ENCODE measurements around the gene CCDC106. TPM values are rescaled to one million over a fixed set of nuclear protein-coding genes. Genes with fewer than 3 reads are reported as not detected.

Gene CCDC106
- polyA plus RNA-seq, 1 donor: 11.6 TPM

GRCh38 chr19:55603581-55604292 is 44.3 kb upstream of the CCDC106 start:
- Histone ChIP-seq H3K36me3 (ENCODE audit: control insufficient read depth, insufficient read depth, low read length) (peaks cover 5% of the 10 kb centered on the region), H3K27ac (ENCODE audit: low read length) (no peak overlapping the region), H3K27me3 (ENCODE audit: control insufficient read depth, insufficient read depth, low read length) (no peaks in the 10 kb centered on the region), H3K4me1 (ENCODE audit: control insufficient read depth, insufficient read depth, low read length) (peaks cover 9% of the 10 kb centered on the region), H3K9me3 (ENCODE audit: control insufficient read depth, low read depth, low read length) (peaks cover 7% of the 10 kb centered on the region), H3K4me3 (ENCODE audit: low read length) (no peak overlapping the region)
- no peak for DNase-seq
- 71% methylated on average over 3 of the region's 22 CpGs for WGBS (ENCODE audit: insufficient coverage, low lambda C conversion rate)

GRCh38 chr19:55605207-55605636 is 42.8 kb upstream of the CCDC106 start:
- Histone ChIP-seq H3K9me3 (ENCODE audit: control insufficient read depth, low read depth, low read length) (peaks cover 3% of the 10 kb centered on the region), H3K4me3 (ENCODE audit: low read length) (peak overlapping the region; percentile 94), H3K36me3 (ENCODE audit: control insufficient read depth, insufficient read depth, low read length) (peaks cover 14% of the 10 kb centered on the region), H3K27me3 (ENCODE audit: control insufficient read depth, insufficient read depth, low read length) (no peaks in the 10 kb centered on the region), H3K27ac (ENCODE audit: low read length) (peak overlapping the region; percentile 98), H3K4me1 (ENCODE audit: control insufficient read depth, insufficient read depth, low read length) (peaks cover 9% of the 10 kb centered on the region)
- WGBS (ENCODE audit: insufficient coverage, low lambda C conversion rate): no CpG with 5 or more reads among the region's 43 CpGs
- DNase-seq: peak; percentile 97 to 98

GRCh38 chr19:55605637-55606470 is 42.2 kb upstream of the CCDC106 start, which contains the start of gene ZNF865:
Gene ZNF865, plus strand, starts transcription at chr19:55605647. Its CDS starts 7,972 bp downstream, at chr19:55613619.
- Histone ChIP-seq H3K9me3 (ENCODE audit: control insufficient read depth, low read depth, low read length) (peaks cover 3% of the 10 kb centered on the region), H3K4me3 (ENCODE audit: low read length) (peak within 1 kb of the TSS; percentile 94), H3K36me3 (ENCODE audit: control insufficient read depth, insufficient read depth, low read length) (peaks cover 18% of the 10 kb centered on the region), H3K27me3 (ENCODE audit: control insufficient read depth, insufficient read depth, low read length) (no peaks in the 10 kb centered on the region), H3K4me1 (ENCODE audit: control insufficient read depth, insufficient read depth, low read length) (peaks cover 8% of the 10 kb centered on the region), H3K27ac (ENCODE audit: low read length) (peak within 1 kb of the TSS; percentile 98)
- WGBS (ENCODE audit: insufficient coverage, low lambda C conversion rate): no CpG with 5 or more reads among the region's 44 CpGs
- peak; percentile 70 to 87 for DNase-seq

GRCh38 chr19:55606471-55606787 is 41.6 kb upstream of the CCDC106 start:
- no peak for DNase-seq
- WGBS (ENCODE audit: insufficient coverage, low lambda C conversion rate): no CpG with 5 or more reads among the region's 12 CpGs
- no peaks in the 10 kb centered on the region for H3K27me3 ChIP-seq (ENCODE audit: control insufficient read depth, insufficient read depth, low read length)
- H3K4me1 ChIP-seq (ENCODE audit: control insufficient read depth, insufficient read depth, low read length): peaks cover 5% of the 10 kb centered on the region
- peaks cover 3% of the 10 kb centered on the region for H3K9me3 ChIP-seq (ENCODE audit: control insufficient read depth, low read depth, low read length)
- H3K27ac ChIP-seq (ENCODE audit: low read length): peak overlapping the region; percentile 92
- H3K36me3 ChIP-seq (ENCODE audit: control insufficient read depth, insufficient read depth, low read length): peaks cover 20% of the 10 kb centered on the region
- peak overlapping the region; percentile 94 for H3K4me3 ChIP-seq (ENCODE audit: low read length)

- Histone ChIP-seq H3K4me3 (ENCODE audit: low read length) (no peak overlapping the region), H3K27ac (ENCODE audit: low read length) (no peak overlapping the region), H3K27me3 (ENCODE audit: control insufficient read depth, insufficient read depth, low read length) (no peaks in the 10 kb centered on the region), H3K36me3 (ENCODE audit: control insufficient read depth, insufficient read depth, low read length) (peaks cover 22% of the 10 kb centered on the region), H3K9me3 (ENCODE audit: control insufficient read depth, low read depth, low read length) (peaks cover 3% of the 10 kb centered on the region), H3K4me1 (ENCODE audit: control insufficient read depth, insufficient read depth, low read length) (peaks cover 5% of the 10 kb centered on the region)
- no peak for DNase-seq
- 94% methylated on average over 4 of the region's 9 CpGs for WGBS (ENCODE audit: insufficient coverage, low lambda C conversion rate)
Measured at GRCh38 chr19:55606817-55607216, 41.2 kb upstream of the CCDC106 start.

- no peak for DNase-seq
- Histone ChIP-seq H3K4me1 (ENCODE audit: control insufficient read depth, insufficient read depth, low read length) (peaks cover 5% of the 10 kb centered on the region), H3K4me3 (ENCODE audit: low read length) (no peak overlapping the region), H3K27me3 (ENCODE audit: control insufficient read depth, insufficient read depth, low read length) (no peaks in the 10 kb centered on the region), H3K36me3 (ENCODE audit: control insufficient read depth, insufficient read depth, low read length) (peaks cover 22% of the 10 kb centered on the region), H3K9me3 (ENCODE audit: control insufficient read depth, low read depth, low read length) (no peaks in the 10 kb centered on the region), H3K27ac (ENCODE audit: low read length) (no peak overlapping the region)
- 100% methylated on average over 2 of the region's 5 CpGs for WGBS (ENCODE audit: insufficient coverage, low lambda C conversion rate)
Measured at GRCh38 chr19:55609326-55609725, 38.7 kb upstream of the CCDC106 start.

GRCh38 chr19:55611300-55611982 is 36.6 kb upstream of the CCDC106 start:
- H3K36me3 ChIP-seq (ENCODE audit: control insufficient read depth, insufficient read depth, low read length): peaks cover 27% of the 10 kb centered on the region

GRCh38 chr19:55611983-55612645 is 35.9 kb upstream of the CCDC106 start:
- Histone ChIP-seq H3K4me1 (ENCODE audit: control insufficient read depth, insufficient read depth, low read length) (no peaks in the 10 kb centered on the region), H3K4me3 (ENCODE audit: low read length) (no peak overlapping the region), H3K27me3 (ENCODE audit: control insufficient read depth, insufficient read depth, low read length) (no peaks in the 10 kb centered on the region), H3K27ac (ENCODE audit: low read length) (no peak overlapping the region), H3K36me3 (ENCODE audit: control insufficient read depth, insufficient read depth, low read length) (peaks cover 30% of the 10 kb centered on the region), H3K9me3 (ENCODE audit: control insufficient read depth, low read depth, low read length) (peaks cover 7% of the 10 kb centered on the region)
- WGBS (ENCODE audit: insufficient coverage, low lambda C conversion rate): 100% methylated on average over 1 of the region's 3 CpGs
- no peak for DNase-seq

More at GRCh38 chr19:55611300-55611982, 36.6 kb upstream of the CCDC106 start:
- peaks cover 7% of the 10 kb centered on the region for H3K9me3 ChIP-seq (ENCODE audit: control insufficient read depth, low read depth, low read length)
- no CpG with 5 or more reads among the region's 15 CpGs for WGBS (ENCODE audit: insufficient coverage, low lambda C conversion rate)
- H3K4me1 ChIP-seq (ENCODE audit: control insufficient read depth, insufficient read depth, low read length): no peaks in the 10 kb centered on the region
- no peaks in the 10 kb centered on the region for H3K27me3 ChIP-seq (ENCODE audit: control insufficient read depth, insufficient read depth, low read length)
- no peak overlapping the region for H3K4me3 ChIP-seq (ENCODE audit: low read length)
- DNase-seq: no peak
- H3K27ac ChIP-seq (ENCODE audit: low read length): no peak overlapping the region

GRCh38 chr19:55613396-55613795 is 34.6 kb upstream of the CCDC106 start:
- no CpG with 5 or more reads among the region's 27 CpGs for WGBS (ENCODE audit: insufficient coverage, low lambda C conversion rate)
- Histone ChIP-seq H3K27me3 (ENCODE audit: control insufficient read depth, insufficient read depth, low read length) (no peaks in the 10 kb centered on the region), H3K9me3 (ENCODE audit: control insufficient read depth, low read depth, low read length) (peaks cover 7% of the 10 kb centered on the region), H3K4me1 (ENCODE audit: control insufficient read depth, insufficient read depth, low read length) (no peaks in the 10 kb centered on the region), H3K4me3 (ENCODE audit: low read length) (no peak overlapping the region), H3K36me3 (ENCODE audit: control insufficient read depth, insufficient read depth, low read length) (peaks cover 34% of the 10 kb centered on the region), H3K27ac (ENCODE audit: low read length) (no peak overlapping the region)
- DNase-seq: no peak
